GM18951 (cell line): ENCODE data around the gene MLN.
"Not testable (repeated sequence)": the region's sequence is repeated elsewhere in the genome, so short reads cannot be mapped to it uniquely, and the experiment has no call there.

Experiments
- POLR2A ChIP-seq: IDR thresholded peaks from 4 replicates; pipeline ENCODE4 v1.6.1; 2011; ENCODE audit warnings: mild to moderate bottlenecking; ENCODE audit not compliant: insufficient read length, insufficient read depth; ENCODE audit errors: extremely low read depth
- in situ Hi-C: fragments of 300-500 bp; cut with MboI; formaldehyde crosslinking; loops from one replicate; pipeline ENCODE4 v1.12.0; 2022; ENCODE audit warnings: low sequenced_read_pairs, mixed read lengths, inconsistent platforms; ENCODE audit not compliant: unreplicated experiment

Gene MLN

DNA sequence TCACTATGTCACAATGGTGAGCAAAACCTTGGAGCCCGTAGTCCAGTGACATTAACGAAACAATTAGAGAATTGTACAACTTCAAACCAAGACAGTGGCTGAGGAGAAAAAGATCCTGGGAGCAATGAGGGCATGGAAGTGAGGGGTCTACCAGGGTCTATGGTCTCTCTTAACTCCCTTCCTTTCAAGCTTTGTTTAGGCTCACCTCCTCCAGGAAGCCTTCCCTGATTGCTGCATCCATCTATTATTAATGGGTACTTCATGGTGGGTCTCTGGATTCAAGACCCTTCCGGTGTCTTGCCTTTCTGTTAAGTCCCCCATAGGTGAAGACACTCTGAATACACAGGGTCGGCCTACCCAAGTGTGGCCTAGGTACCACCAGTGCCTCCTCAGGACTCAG is 38.1 kb upstream of the MLN start:
- in situ Hi-C loops, result no loop called here
- TF ChIP-seq POLR2A, result no peak

DNA sequence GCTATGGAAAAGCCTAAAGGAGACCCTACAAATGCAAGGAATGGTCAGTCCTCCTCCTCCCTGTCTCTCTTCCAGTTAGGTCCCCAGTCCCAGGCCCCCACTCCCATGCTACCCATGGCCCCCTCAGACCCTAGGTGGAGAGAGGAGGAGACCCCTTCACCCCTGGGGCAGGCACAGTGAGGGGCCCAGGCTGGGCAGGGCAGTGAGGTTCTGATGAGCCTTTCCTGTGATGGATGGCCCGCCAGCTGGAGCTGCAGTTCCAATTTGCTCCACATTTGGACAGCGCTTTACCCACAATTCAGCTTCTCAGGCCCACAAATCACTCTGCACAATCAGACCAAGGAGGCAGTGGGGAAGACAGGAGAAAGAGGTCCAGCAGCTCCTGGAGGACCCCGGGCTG is 37.3 kb upstream of the MLN start:
- in situ Hi-C loops, result no loop called here
- no peak for TF ChIP-seq POLR2A

DNA sequence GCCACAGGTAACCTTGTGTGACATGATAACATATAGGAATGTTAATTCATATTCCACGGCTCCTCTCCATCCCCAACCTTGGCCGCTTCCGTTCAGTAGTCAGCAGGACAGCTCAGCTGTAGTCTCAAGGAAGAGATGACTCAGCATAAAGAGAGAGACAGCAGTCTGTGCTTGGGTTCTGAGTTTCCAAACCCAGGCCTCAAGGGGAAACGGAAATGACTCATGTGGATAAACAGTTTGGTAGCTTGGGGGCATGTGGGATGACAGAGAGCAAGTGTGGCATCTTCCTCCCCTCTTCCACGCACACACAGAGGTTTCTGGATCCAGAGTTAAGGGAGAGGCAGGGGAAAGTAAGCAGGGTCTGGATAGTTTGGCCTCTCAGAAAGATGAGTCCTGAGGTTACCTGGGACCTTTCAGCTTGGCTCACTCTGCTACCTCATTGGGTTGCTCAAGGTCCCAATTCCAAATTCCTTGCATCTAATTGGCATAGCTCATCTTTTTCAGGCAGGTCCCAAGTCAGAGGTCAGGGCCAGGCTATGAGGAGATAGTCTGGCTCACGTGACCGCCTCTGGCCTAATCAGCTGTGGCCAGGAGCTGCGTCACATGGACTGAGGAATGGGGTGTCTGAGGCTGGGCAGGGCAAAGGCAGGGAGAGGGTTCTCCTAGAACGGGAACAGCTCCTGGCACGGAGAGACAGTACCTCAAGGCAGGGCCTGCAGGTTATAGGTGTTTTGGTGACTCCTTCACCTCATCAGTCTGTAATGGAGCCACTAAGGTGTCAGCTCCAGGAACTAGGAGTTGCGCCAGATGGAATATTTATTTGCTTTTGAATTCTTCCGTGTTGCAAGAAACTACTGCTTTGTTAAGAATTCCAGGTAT is 36.5 kb upstream of the MLN start:
- TF ChIP-seq POLR2A, result no peak
- in situ Hi-C loops, result no loop called here

GRCh38 chr6:33839399-33840047 is 35.7 kb upstream of the MLN start:
- no peak for TF ChIP-seq POLR2A
- in situ Hi-C loops, result no loop called here

DNA sequence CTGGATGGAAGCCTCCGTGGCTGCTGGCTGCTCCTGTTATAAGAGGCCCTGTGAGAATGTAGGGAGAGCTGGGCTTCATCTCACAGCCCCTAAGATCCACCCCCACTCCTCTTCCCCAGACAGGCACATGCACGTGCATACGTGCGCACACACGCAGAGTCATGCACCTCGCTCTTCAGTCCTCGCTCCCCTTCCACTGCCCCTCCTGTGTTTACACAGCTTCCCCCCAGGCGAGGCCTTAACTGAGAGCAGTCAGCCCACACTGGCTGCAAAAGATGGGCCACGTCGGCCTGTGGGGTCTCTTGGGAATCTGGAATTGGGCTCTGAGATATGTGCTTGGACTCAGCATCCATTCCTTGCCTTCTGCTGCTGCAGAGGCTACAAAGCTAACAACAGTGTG is 35.2 kb upstream of the MLN start:
- in situ Hi-C loops, result no loop called here

DNA sequence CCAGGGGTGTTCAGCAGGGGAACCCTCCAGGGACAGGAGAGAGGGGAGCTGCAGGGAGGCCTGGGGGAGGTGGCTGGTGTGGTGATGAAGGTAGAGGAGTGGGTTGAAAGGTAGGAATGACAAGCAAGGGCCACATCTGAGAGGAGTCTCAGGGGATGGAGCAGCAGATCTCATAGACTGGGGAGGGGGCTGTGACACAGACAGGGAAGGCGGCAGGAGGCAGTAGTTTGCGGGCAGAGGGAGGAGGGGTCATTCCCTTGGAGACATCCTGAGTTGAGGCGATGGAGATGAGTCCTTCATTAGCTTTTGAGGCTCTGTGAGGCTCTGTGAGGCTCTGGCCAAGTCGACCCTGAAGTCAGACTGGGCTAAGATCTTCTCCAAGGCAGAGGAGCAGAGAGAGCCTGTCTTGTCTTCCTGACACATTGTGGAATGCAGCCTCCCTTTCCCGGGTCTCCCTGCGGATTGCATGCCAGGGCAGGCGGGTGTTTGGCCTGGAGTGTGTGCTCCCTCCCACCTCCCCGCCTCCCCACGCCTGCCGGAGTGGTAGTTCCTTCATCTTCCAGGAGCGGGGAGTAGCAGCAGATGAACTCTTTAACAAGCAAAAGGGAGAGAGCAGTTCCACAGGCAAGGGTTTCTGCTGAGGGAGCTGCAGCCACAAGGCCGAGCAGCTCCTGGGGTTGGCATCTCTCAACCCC is 34.3 kb upstream of the MLN start:
- in situ Hi-C loops, result no loop called here
- TF ChIP-seq POLR2A, result no peak

More for the DNA sequence above, 35.2 kb upstream of the MLN start:
- no peak for TF ChIP-seq POLR2A

DNA sequence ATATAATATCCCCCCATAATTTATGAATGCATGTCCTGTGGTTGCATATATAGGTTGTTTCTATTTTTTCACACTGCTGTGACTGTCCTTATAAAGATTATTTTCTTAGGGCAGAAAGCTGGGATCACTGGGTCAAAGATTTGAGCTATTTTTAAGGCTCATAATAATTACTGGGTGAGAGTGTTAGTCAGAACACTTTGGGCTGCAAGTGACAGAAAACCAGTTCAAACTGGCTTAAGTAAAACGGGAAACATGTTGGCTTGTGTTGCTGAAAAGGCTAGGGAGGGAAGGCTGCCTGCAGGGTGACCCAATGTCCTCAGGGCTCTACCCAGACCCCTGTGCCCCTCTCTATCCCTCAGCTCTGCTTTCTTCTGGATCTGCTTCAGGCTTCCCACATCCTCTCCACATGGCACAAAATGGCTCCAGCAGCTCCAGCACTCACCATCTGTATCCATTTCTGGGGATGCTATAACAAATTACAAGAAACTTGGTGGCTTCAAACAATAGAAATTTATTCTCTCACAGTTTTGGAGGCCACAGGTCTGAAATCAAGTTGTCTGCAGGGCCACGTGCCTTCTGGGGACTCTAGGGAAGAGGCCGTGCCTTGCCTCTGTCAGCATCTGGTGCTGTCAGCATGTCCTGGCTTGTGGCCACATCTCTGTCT is 33.1 kb upstream of the MLN start:
- in situ Hi-C loops, result no loop called here
- no peak for TF ChIP-seq POLR2A

DNA sequence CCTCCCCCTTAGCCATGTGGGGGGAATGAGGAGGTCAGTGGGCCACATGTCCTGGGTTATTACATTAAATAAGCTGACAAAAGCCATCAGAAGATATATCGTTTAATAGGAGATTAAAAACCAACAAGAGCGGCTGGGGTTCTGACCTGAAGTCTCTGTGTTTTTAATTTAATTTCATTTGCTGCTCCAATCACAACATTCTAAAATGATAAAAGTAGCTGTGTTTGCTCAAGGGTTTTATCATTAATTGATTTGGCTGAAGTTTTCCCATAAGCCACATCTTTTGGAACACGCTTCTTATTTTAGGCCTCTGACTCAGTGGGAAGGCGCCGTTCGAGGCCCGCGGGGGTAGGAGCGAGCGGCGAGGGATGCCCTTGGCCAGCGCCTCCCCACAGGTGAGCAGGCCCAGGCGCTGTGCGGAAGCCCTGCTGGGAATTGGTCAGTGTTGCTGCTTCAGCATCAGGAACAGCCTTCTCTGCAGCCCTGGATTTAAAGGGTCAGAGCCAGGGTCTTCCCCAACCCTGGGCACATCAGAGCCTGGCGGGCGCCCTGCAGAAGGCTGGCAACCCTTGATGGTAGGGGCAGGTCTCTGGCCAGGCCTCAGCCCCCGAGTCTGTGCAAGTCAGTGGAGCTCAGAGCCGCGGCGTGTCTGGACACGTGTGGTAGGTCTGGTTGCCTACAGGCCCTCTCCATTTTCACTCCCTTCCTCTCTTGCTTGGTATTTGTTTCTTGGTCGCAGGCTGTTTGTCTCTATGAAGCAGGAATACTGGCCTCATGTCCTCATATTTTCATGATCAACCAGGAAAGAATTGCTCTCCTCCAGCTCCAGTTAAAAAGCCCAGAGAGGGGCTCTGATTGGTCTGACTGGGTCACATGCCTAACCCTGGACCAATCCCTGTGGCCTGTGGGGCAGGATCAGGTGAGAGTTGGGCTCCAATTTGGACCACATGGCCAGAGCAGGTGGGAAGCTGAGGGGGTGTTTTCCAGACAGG is 30.9 kb upstream of the MLN start:
- no peak for TF ChIP-seq POLR2A
- in situ Hi-C loops, result no loop called here

GRCh38 chr6:33833599-33833998 is 29.8 kb upstream of the MLN start:
- in situ Hi-C loops, result no loop called here
- TF ChIP-seq POLR2A, result no peak

- in situ Hi-C loops, result not testable (repeated sequence)
Measured at GRCh38 chr6:33832831-33833230, 29.0 kb upstream of the MLN start.

GRCh38 chr6:33831725-33832124 is 27.9 kb upstream of the MLN start:
- in situ Hi-C loops, result not testable (repeated sequence)

DNA sequence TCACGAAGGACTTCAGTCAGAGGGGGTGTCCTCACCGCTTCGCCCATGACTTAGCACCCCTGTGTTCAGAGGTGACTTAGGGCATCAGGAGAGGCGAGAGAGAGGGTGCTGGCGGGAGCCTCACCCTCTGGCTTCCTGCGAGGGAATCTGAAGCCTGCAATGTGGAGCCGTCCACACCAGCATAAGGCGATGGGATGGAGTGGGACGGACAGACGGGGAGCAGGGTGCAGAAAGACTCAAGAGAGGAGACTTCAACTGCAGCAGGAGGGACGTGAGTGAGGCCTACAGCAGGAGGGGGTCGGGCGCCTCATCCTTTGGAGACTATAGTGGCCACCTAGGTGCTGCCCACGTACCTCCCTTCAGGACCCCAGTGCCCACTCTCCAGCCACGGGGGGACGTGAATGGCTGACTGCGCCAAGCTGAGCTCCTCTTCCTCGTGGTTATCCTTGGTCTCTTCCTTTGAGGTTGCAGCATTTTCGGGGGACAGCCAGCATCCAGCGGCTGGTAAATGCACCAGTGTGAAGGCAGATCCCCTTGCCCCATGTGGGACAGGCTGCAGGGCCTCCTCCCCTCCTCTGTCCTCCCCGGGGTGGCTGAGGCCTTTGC is 26.9 kb upstream of the MLN start:
- in situ Hi-C loops, result no loop called here

More for the DNA sequence above, 26.9 kb upstream of the MLN start:
- no peak for TF ChIP-seq POLR2A
